GM19025 (cell line): ENCODE results near the gene CDK4.

ENCODE experiments used
- ATAC-seq: cut with Tn5 transposase; IDR thresholded peaks from one replicate; pipeline ENCODE4 v1.9.1; 2021; ENCODE audit warnings: mild to moderate bottlenecking, low read depth, moderate library complexity; ENCODE audit not compliant: unreplicated experiment

CDK4 gene

DNA sequence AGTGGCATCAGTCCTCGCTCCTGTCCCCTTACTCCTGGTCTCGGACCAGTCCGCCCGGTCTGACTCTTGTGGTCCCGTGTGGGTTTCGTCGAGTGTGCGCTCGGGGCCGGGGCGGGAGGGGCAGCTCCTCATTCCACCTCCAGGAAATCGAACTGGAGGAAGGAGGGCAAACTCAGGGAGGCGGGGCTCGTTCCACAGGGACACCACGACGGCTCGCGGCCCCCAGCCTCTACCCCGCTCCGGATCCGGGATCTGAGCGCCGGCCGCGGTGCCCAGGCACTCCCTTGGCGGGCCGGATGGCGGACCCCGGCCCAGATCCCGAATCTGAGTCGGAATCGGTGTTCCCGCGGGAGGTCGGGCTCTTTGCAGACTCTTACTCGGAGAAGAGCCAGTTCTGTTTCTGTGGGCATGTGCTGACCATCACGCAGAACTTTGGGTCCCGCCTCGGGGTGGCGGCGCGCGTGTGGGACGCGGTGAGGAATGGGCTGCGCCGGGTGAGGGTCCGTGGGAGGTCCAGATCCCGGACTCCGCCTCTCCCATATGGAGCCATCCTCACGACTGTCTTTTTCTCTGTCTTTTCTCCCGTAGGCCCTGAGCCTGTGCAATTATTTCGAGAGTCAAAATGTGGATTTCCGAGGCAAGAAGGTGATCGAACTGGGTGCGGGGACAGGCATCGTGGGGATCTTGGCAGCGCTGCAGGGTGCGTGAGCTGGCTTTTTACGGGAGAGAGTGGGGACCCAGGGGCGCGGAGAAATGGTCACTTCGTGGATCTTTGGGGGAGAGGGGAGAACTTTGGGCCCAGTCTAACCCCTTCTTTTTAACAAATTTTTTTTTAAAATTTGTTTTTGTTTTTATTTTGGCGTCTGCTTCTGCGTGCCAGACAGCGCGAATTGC lies 20.6 kb upstream of the CDK4 start, which contains the start of gene EEF1AKMT3:
EEF1AKMT3 (plus strand) TSS at position 186 of the 894 bp plus-strand sequence; CDS start at position 297, 111 bp downstream.
- ATAC-seq, result peak; percentile 28

DNA sequence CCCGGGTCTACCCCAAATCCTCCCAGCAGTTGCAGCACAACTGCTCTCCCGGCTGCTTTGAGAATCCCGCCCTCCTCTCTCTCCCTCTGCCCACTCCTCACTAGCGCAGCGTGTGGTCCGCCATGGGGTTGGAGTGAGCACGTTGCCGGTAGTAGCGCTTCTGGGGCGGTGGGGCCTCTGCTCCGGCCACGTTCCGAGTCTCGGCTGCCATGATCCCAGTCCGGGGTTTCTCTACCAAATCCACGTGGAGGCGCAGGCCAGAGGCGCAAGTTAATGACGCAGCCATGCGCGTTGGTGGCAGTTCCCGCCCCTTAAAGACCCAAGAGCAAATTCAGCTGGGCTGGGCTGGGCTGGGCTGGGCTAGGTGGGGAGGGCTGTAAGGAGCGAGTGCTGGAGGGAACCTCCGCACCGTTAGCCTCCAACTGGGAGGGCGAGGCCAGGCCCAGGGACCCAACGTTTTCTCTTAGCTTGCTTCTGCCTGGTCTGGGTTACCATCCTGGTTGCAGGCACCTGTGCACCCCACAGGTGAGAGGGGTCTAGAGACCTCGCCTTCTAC lies 19.8 kb upstream of the CDK4 start, which contains the start of gene METTL1:
METTL1 (minus strand) TSS at position 233 of the 556 bp plus-strand sequence; CDS start at position 211, 22 bp downstream.
- peak; percentile 77 for ATAC-seq

DNA sequence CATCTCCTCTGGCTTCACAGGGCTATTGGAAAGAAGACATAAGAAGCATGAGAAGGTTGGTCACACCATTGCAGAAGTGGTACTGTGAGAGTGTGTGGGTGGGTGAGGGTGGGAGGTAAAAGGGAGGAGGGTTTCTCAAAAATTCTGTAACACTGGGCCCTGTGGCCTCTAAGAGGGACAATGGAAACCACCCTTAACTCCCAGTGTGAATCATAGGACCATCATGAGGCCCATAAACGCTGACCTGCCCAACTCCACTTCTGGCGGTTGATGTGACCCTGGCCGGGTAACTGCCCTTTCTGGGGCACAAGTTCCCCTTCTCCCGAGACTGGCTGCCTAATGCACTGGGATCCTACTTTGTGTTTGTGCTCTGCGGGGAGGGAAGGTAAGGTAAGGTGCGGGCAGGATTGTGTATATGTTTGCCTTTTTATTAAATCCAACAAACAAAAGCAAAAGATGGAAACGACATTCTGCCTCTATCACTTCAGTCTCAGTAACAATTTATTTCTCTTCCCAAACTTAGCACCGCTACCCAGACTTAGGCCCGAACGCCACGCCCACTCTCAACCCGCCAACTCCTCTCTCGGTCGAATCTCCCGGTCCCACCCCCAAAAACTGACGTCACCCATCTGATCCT lies 19.2 kb upstream of the CDK4 start:
- ATAC-seq, result peak; percentile 62

DNA sequence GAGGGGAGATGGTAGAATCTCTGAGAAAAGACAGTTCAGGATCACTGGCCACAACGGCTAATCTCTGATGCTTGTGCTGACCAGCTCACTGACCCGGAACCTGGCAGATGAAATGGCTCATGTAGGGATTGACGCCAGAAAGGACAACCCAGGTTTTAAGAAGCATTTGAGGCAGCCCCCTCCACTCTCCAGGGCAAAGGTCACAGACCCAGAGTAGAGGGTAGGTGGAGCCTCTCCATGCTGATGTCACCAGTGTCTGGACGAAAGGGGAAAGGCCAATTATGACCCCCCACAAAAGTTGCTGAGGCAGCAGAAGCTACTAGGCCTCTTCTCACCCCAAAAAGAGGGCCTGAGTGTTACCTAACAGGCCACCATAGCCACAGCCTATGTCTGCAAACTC lies 18.6 kb upstream of the CDK4 start:
- no peak for ATAC-seq

DNA sequence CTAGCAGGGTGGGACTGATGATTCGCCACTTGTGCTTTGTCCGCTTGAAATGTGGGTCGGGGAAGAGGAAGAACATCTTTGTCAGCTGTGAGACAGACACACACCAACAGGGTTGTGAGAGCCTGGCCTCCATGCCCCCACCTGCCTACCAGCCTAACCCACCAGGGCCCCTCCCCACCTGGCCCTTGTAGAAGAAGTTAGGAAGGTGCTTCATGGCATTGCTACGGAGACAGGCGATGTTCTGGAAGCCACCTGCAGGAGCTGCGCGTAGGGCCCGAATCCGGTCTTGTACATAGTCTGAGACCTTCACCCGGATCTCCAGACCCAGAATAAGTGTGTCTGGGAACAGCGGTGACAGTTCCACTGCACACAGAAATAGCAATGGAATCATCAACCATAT lies 17.5 kb upstream of the CDK4 start:
- ATAC-seq, result no peak

DNA sequence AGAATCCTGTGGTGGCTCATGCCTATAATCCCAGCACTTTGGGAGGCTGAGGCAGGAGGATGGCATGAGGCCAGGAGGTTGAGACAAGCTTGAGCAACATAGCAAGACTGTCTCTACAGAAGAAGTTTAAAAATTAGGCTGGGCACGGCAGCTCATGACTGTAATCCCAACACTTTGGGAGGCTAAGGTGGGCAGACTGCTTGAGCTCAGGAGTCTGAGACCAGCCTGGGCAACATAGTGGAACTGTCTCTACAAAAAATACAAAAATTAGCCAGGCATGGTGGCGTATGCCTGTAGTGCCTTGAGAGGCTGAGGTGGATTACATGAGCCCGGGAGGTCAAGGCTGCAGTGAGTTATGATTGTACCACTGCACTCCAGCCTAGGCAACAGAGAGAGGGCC lies 15.8 kb upstream of the CDK4 start:
- ATAC-seq, result no peak

DNA sequence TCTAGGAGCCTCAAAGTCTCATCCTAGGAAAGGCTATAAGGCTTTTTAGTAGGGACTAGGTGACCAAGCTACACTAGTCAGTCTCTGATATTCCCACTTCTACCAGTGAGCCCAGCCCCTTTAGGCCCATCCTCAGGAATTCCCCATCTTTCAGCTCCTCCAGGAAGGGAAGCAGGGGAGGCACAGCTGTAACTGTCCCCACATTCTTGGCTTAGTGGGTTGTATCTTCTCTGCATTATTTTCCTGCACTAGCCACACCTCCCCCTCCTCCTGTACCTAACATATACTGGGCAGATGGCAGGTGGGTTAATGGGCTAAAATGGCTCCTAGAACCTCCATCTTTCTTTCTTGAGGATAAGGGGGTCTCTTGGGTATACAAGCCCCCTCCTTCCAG lies 15.2 kb upstream of the CDK4 start:
- no peak for ATAC-seq

DNA sequence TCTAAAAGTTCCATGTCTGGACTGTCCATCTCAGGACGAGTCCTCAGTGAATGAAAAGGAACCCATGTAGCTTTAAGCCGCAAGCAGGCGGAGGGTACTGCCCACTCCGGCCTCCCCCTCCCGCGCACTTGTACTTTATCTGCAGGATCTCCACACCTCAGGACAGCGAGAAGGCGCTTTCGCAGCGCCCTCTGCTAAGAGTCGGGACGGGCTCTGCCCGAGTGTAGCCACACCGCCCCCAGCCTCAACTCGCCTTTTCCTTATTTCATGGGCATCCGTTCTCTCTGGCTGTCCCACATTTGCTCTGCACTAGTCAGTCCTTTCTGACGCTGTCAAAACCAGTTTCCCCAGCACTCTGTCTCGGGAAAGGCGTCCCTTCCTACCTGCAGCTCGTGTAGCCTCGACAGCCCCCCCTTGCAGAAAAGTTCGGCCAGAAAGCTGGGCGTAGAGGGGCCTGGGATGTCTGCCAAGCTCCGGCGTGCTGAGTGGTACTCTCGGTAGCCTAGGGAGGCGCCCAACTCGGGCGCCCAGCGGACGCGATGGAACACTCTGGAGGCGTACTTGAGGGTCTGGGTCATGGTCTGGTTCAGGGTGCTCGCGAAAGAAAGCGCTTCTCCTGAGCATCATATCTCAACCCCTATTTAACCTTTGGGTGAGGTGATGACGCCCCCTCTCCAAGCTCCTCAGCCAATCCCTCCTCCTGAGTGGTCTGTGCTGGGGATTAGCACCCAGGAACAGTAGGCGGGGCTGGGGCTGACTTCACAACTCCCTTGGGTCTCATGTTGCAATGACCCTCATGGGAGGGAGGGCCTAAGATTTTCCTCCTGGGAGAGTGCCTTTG lies 14.6 kb upstream of the CDK4 start, which contains the start of gene CYP27B1:
CYP27B1 (minus strand) TSS at position 615 of the 841 bp plus-strand sequence; CDS start at position 578, 37 bp downstream.
- no peak for ATAC-seq

DNA sequence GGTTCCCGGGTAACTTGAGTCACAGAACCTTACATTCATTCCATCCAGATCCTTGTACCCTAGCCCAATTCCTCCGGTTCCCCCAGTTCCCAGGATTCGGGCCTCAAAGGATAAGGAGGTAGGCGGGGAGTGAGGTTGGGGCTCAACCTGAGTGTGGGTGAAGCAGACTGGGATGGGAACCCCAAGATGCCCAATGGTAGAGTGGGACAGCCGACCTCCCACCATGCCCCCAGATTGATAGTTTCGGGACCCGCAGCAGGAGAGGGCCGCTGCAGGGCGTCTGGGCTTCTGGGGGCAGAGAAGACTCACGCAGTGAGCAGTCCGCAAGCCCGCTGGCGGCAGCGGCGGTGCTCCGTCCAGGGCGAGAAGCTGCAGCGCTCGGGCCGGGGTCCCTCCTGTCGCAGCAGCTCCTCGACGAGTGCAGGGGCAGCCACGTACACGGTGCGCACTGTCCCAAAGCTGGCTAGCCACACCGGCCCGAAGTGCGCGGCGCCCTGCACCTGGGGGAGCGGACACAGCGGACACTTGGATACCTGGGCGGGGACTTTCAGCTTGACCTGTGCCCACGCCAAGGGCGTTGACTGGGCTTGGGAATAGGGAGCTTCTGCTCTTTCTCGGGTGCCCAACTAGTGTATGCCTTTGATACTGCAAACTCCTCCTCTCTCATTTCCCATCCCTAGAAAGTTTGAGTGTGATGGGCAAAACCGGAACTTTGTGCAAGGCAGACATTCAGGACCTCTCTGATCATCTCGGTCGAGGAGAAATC lies 13.8 kb upstream of the CDK4 start:
- ATAC-seq, result no peak

DNA sequence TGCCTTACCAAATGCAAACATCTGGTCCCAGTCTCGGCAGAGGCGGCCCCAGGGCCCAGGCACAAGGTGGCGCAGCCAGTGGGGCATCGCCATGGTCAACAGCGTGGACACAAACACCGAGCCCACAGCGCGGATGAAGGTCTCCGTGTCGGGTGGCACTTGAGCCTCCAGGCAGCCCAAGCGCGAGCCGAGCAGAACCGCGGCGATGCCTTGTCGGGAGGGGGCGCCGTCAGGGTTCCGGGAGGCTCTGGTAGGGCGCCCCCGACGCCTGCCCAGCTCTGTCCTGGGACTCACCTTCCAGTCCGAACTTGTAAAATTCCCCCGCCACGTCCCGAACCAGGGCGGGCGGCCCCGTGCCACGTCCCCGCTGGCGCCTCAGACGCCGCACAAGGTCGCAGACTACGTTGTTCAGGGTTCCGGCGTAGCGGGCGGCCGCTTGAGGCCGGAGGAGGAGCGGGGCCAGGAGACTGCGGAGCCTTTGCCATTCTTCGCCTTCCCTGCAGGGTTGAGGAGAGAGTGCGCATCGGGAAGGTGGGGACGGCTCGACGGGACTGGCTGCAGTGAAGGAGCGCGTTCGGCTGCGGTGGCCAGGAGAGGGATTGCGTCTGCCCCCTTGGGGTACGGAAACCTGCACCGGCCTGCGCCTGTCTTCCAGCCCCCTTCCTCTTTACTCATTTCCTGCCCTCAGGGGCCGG lies 13.0 kb upstream of the CDK4 start:
- peak; percentile 64 for ATAC-seq

DNA sequence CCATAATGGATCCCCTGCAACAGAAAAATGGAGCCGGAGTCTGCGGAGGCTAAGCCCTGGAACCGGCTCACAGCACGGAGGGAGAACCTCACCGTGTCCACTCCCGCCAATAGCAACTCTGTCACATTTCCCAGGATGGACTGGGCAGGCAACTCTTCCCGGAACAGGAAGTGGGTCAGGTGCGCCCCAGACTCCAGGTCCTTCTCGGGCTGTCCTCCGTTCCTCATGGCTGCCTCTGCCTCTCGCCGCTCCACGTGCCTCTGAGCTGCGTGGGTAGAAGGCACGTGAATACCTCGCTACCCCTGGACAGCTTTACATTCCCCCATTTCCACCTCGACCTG lies 12.5 kb upstream of the CDK4 start:
- peak; percentile 18 for ATAC-seq

DNA sequence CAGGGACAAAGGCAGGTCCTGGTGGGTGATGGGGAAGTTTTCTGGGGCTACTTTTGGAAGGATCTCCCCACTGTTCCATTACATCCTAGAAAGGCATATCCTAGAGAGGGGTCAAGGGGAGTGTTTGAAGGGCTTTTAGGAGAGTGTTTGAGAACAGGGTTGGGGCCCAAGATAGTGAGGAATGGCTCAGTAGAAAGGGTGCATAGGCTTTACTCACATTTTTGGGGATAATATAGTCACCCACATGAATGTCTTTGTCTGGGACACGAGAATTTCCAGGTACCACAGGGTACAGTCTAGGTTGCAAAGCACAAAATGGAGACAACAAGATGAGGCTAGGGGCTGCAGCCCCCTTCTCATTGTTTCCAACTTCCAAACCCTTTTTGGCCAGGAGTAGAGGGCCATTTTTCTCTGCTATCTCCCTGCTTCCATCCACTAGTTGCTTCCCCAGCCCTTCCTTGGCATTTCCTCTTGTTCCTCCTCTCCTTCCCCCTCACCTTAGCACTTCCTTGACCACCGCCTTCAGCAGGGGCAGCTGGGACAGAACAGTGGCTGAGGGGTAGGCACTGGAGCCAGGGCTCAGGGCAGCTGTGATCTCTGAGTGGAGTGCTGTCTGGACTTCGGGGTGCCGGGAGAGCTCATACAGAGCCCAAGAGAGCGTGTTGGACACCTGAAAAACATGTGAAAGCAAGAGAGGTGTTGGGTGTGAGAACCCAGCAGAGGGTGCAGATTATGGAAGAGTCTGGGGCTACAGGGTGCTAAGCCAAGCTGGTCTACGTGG lies 12.0 kb upstream of the CDK4 start:
- no peak for ATAC-seq

DNA sequence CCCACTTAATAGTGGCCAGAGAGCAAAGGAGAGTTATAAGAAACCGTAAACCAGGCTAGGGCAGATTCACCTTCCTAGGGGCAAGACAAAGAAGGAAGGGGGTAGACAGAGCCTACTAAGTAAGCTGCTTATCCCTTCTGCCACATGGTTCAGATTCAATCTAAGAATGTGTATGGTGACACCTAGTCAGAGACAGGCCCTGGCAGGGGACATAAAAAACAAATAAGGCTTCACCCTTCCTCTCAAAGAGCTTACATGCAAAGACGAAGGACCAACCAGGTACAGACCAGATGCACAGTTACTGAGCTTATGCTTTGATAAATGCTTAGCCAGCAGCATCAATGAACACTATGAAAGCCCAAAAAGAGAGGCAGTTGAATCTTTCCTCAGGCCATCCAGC lies 10.4 kb upstream of the CDK4 start:
- ATAC-seq, result no peak

DNA sequence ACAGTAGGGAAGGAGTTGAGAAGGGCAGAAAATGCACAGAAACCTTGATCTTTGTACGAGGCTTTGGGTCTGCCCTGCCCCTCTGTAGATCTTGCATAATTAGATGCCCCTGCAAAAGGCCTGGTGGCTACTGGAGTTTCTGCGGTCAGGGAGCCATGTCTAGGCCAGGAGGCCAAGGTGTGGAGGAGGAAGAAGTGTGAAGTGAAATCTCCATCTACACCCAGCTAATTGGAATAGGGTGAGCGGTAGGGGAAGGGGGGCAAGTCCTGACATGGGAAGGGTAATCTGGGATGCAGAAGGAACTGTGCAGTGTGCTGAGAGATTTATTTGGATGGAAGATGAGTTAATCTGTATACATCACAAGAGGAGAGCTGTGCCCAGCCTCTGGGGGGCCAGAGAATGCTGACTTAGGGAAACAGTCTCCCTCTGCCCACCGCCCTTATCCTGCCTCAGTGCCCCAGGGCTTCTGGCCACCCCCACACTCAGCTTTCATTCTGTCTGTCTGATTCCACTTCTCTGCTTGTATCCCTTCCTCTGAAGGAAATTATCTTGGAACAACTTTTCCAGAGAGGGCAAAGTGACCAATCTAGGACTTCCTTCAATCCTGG lies 9.4 kb upstream of the CDK4 start:
- no peak for ATAC-seq

DNA sequence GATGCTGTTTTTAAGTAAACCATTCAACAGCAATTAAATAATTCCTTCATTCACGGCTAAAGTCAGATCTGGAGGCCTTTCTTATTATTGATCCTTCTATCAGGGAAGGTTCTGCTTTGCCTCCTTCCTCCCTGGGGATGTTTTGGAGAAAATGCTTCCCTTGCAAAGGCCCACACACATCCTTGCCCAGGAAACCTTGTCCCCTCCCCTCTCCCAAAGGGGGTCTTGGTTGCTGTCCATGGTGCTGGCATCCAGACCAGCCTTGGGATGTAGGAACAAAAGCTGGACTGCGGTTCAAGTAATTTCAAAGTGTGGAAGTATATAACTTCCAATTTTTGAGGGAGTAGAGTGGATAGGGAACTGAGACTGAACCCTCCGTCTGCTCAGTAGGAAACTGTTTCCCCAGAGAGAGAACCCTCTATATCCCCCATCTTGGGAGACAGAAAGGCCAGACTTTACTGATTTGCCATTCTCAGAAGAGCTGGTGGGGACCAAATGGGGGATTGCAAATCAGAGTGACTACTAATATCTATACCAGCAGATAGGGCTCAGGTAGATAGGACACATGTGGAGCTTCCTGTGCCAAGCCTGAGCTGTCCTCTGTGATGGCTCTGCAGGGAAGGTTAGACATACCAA lies 8.4 kb upstream of the CDK4 start:
- ATAC-seq, result no peak

DNA sequence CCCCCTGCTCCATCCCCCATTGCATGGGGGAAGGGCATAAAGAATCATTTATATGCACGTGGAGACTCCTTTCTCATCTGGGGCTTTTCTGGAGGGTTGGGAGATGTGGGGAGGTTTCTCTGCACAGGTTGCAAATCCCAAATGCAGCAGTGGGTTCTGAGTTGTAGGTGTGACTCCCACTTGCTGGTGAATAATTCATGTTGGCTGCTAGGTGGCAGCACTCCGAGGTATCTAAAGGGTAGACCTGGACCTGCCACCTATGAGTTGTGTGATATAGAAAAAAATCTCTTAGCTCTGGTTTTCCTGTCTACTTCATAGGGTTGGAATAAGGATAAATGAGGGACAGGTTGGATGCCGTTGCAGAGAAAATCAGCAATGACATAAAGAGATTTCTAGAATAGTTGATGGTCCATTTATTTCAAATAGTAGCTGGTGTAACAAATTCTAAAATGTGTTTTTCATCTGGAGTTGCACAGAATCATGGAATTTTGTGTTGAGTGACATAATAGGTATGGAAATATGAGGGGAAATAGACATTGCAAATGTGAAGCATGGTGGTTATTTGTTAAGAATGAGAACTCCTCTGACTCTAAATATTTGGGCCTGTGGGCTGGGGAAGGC lies 7.4 kb upstream of the CDK4 start:
- ATAC-seq, result no peak
